ENCODE results near the gene RET.

- TF ChIP-seq CTCF (IDR thresholded peaks at IDR 0.05) (no peak), POLR2A (IDR thresholded peaks at IDR 0.05) (no peak)
Observed at GRCh38 chr10:43039624-43040481, 37.0 kb upstream of the RET start.
